Stimulated activated naive CD8-positive, alpha-beta T cell treated with anti-CD3 and anti-CD28 coated beads, Interleukin-15, amount 100 ng/mL, for 72 hours (primary cell): ENCODE data around the gene ADAM19.
A peak's percentile ranks its signal among the peaks of the same experiment; 100 is the strongest.

Experiments
- ATAC-seq: fragments of 150-1000 bp; cut with Tn5 transposase; 2 replicates; pipeline ENCODE4 v1.10.0; 2021; ENCODE audit warnings: mild to moderate bottlenecking, moderate library complexity
- DNase-seq, 2 donors: peaks; one replicate each; pipeline ENCODE4 v3.0.0; 2021 to 2022
- H3K27ac Mint-ChIP-seq, 2 donors: one replicate each; pipeline ENCODE4 v1.8.0; 2022; ENCODE audit warnings: mild to moderate bottlenecking in 2 of 2, mixed read lengths in 2 of 2, moderate library complexity in 2 of 2
- H3K27me3 Mint-ChIP-seq: one replicate; pipeline ENCODE4 v1.8.0; 2022; ENCODE audit warnings: mixed read lengths
- H3K4me1 Mint-ChIP-seq: one replicate; pipeline ENCODE4 v1.8.0; 2022; ENCODE audit warnings: mild to moderate bottlenecking, mixed read lengths
- H3K4me3 Mint-ChIP-seq, 2 donors: one replicate each; pipeline ENCODE4 v1.8.0; 2022; ENCODE audit warnings: mild to moderate bottlenecking in 2 of 2, mixed read lengths in 2 of 2, moderate library complexity in 1 of 2
- H3K9me3 Mint-ChIP-seq, 2 donors: one replicate each; pipeline ENCODE4 v1.8.0; 2022; ENCODE audit warnings: mixed read lengths in 2 of 2

Gene ADAM19, protein sequence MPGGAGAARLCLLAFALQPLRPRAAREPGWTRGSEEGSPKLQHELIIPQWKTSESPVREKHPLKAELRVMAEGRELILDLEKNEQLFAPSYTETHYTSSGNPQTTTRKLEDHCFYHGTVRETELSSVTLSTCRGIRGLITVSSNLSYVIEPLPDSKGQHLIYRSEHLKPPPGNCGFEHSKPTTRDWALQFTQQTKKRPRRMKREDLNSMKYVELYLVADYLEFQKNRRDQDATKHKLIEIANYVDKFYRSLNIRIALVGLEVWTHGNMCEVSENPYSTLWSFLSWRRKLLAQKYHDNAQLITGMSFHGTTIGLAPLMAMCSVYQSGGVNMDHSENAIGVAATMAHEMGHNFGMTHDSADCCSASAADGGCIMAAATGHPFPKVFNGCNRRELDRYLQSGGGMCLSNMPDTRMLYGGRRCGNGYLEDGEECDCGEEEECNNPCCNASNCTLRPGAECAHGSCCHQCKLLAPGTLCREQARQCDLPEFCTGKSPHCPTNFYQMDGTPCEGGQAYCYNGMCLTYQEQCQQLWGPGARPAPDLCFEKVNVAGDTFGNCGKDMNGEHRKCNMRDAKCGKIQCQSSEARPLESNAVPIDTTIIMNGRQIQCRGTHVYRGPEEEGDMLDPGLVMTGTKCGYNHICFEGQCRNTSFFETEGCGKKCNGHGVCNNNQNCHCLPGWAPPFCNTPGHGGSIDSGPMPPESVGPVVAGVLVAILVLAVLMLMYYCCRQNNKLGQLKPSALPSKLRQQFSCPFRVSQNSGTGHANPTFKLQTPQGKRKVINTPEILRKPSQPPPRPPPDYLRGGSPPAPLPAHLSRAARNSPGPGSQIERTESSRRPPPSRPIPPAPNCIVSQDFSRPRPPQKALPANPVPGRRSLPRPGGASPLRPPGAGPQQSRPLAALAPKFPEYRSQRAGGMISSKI

DNA sequence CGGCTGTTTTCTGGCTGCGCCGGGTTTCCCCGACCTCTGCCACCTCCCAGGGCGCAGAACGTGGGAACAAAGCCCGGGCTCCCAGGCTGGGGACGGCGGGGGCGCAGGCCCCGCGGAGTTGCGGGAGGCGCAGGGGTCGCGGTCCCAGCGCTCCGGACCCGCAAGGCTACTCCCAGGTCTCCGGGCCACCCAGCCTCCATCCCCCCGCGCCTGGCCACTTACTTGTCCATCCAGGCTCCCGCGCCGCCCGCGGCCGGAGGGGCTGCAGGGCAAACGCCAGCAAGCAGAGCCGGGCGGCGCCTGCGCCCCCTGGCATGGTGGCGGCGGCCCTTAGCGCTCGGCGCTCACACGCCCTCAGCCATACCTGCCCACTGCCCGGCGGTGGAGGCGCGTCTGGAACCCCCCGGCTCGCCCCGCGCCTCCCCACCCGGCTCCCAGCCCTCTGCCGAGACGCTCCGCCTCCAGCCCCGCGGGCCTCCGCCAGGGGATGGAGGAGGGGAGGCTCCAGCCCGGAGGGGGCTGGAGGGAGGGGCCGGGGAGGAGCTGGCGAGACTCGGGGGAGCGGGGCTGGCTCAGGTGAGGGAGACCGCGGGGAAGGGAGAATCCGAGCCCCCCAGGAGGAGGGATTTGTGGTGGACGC is at the start of gene ADAM19:
Gene ADAM19 (minus strand): TSS at position 395 of the 640 bp plus-strand sequence. CDS start 79 bp downstream, at position 316.
- H3K4me3 Mint-ChIP-seq = peak within 1 kb of the TSS; percentile 89 to 98
- H3K27ac Mint-ChIP-seq = peak within 1 kb of the TSS in 1 of 2 donors; percentile 75
- DNase-seq (peak; percentile 26 to 55), ATAC-seq (peak; percentile 84)
- H3K9me3 Mint-ChIP-seq = no peaks in the 10 kb centered on the region
- H3K4me1 Mint-ChIP-seq = peaks cover 41% of the 10 kb centered on the region
- H3K27me3 Mint-ChIP-seq = peaks cover 71% of the 10 kb centered on the region

DNA sequence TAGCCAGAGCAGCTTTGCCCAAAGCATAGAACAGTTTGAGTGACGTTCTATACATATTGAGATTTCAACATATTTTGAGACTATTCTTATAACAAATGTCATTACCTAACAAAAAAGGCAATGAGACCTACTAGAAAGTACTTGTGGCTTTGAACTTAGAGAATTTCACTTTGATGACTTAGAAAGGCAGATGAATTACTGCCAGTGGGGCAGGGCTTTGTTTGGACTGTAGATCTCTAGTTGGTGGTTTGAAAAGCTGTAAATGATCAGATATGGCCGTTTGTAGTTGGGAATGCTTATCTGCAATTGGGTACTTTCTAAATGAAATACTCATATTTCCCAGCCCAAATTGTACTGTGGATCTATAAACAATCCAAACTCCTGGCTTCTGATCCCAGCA is 48.6 kb upstream of the ADAM19 start:
- ATAC-seq (no peak), DNase-seq (no peak)
- peaks cover 28% of the 10 kb centered on the region for H3K27me3 Mint-ChIP-seq
- H3K27ac Mint-ChIP-seq = no peak overlapping the region
- H3K4me3 Mint-ChIP-seq = no peak overlapping the region
- peaks cover 0 to 10% of the 10 kb centered on the region in 2 donors for H3K9me3 Mint-ChIP-seq
- H3K4me1 Mint-ChIP-seq = no peaks in the 10 kb centered on the region

DNA sequence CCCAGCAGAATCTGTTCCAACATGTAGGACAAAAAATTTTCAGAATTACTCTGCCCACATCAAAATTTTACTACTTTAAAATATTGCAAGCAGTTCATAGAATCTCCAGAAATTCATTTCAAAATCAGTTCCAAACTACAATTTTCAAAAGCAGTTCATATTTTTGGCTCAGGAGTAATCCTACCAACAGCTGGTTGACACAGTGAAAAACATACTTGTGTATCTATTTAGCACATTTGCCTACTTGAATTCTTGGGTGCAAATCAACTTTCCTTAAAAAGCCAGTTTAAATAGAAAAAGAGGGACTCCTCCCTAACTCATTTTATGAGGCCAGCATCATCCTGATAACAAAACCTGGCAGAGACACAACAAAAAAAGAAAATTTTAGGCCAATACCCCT is 45.2 kb upstream of the ADAM19 start:
- Mint-ChIP-seq H3K4me3 (no peak overlapping the region), H3K9me3 (peaks cover 0 to 10% of the 10 kb centered on the region in 2 donors), H3K27me3 (peaks cover 37% of the 10 kb centered on the region), H3K4me1 (no peaks in the 10 kb centered on the region), H3K27ac (no peak overlapping the region)
- DNase-seq (no peak), ATAC-seq (no peak)

DNA sequence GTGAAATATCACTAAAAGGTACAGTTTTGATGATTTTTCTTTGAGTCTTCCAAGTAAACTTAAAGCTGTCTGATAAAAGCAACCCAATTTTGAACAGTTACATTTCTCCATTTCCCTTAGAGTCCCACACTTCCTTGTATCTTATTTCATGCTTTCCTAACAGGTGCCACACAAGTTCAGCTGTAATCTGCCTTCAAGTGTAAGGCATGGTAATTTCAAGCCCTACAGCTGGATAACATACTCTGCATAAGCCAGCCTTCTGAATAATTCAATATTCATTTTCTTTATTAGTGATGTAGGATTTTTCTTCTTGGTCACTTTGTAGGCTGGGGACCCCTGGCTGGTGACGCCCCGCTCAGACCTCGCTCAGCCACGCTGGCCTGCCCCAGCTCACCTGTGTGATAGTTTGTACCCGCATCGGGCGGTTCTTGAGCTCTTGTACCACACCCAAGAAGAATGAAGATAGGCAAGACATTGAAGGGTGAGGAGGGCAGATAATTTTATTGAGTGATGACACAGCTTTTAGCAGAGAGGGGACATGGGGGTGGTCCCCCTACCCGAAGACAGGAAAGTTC is 42.7 kb upstream of the ADAM19 start:
- DNase-seq (no peak), ATAC-seq (no peak)
- Mint-ChIP-seq H3K27ac (no peak overlapping the region), H3K4me3 (no peak overlapping the region), H3K27me3 (peaks cover 48% of the 10 kb centered on the region), H3K9me3 (peaks cover 0 to 10% of the 10 kb centered on the region in 2 donors), H3K4me1 (peaks cover 8% of the 10 kb centered on the region)

DNA sequence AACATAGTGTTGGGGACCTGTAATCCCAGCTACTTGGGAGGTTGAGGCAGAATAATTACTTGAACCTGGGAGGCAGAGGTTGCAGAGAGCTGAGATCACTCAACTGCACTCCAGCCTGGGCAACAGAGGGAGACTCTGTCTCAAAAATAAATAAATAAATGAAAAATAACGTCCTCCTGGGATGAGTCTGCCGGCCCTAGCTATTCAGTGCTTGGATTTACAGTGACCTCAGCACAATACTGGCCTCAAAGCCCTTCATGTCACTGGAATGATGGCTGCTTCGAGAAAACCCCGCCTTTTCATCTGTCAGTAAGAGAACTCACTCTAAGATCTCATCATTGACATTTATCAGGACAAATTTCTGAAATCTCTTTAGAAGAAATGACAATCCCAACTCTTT is 41.2 kb upstream of the ADAM19 start:
- peaks cover 9% of the 10 kb centered on the region for H3K4me1 Mint-ChIP-seq
- H3K9me3 Mint-ChIP-seq = peaks cover 0 to 4% of the 10 kb centered on the region in 2 donors
- peaks cover 40% of the 10 kb centered on the region for H3K27me3 Mint-ChIP-seq
- DNase-seq (no peak), ATAC-seq (no peak)
- H3K4me3 Mint-ChIP-seq = no peak overlapping the region
- H3K27ac Mint-ChIP-seq = no peak overlapping the region

DNA sequence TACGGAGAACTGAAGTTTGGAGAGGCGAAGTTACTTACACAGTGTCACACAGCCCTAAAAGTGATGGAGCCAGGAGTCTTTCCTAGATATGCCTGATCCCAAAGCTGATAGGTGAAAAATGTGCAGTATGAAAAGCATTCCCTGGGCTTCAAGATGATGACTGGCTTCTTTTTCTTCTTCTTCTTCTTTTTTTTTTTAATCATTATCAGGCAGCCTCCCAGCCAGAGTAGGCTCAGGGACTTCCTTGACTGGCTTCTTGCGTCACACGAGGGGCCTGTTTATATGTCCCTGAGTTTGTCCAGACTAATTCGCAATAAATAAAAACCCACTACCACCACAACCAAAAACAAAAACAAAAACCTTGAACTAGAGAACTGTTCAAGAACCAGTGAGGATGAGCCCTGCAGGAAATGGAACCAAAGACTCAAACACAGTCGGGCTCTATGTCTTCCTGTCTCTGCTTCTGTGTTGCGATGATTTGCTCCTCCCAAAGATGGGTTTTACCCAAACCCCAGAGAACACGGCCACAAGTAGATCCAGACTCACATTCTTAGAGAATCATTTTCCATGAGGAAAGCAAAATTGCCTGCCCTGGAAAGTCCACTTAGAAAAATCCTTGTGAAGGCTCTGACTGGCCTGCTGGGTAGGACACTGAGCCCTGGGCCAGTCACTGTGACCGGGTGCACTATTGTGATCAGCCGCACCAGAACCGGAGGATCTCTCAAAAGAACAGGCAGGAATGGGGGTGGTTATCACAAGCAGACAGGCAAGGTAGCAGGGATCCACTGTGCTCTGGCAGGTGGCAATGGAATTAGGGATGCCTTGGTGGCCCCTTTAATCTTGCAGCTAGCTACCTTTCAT is 38.0 kb upstream of the ADAM19 start:
- Mint-ChIP-seq H3K27me3 (peaks cover 30% of the 10 kb centered on the region), H3K27ac (peak overlapping the region in 1 of 2 donors; percentile 74), H3K4me1 (peaks cover 20% of the 10 kb centered on the region), H3K4me3 (peak overlapping the region in 1 of 2 donors; percentile 46), H3K9me3 (no peaks in the 10 kb centered on the region)
- ATAC-seq (no peak), DNase-seq (no peak)

DNA sequence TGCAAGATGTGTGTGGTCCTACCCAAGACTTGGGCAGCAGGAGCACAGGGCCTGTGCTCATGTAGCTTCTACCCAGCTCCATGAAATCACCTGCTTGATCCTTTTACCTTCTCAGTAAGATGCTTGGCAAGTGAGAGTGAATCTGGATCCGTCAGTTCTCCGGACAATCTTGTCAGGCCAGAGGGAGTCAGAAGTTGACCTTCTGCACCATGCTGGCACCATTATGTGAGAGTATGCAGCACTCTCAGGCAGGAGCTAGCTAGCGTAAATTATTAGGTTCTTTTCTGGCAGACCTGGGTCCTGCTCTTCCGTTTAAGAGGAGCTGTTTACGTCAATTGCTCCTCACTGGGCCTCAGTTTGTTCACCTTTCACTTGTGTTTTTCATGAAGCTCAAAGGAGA is 37.0 kb upstream of the ADAM19 start:
- no peak overlapping the region for H3K27ac Mint-ChIP-seq

DNA sequence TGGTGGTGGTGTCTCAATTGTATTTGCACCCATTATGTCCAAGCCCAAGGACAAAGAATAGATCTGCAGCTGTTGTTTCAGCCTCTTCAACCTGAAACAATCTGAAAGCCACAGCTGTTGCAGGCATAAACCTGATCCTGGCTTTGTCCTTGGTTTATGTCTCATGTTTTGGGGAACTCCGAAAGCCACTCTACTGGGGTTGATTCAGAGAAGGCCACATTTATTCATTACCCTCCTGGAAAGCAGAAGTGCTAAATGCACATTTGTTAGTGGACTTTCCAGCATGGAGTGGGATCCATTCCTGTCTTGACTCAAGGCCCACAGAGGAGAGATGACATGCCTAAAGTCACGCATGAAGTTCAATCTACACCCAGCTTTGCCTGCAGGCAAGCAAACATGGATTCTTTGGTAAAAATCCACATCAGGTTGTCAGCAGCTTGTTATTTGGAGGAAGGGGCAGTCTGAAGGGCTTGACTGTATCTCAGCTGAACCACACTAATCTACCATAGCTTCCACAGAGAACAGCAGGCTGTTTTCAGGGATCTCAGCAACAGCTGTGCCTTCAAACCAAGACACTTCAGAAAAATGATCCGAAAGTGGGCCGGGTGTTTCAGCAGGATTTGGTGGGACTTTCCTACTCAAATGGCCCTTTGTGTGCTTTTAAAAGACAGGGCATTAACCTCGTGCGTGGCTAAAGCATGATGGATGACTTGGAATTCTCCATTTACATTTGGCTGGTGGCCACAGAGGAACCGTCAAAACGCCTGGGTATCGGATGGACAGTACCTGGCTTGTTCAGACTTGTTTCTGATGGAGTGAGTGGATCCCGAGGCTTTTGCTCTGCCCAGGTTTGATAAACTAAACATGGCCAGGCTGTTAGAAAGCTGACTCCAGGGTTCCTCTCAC is 36.2 kb upstream of the ADAM19 start:
- DNase-seq = no peak
- Mint-ChIP-seq H3K9me3 (peaks cover 0 to 7% of the 10 kb centered on the region in 2 donors), H3K27ac (no peak overlapping the region), H3K4me1 (peaks cover 38% of the 10 kb centered on the region), H3K4me3 (no peak overlapping the region), H3K27me3 (peaks cover 26% of the 10 kb centered on the region)
- ATAC-seq = peak; percentile 33

More for the DNA sequence above, 37.0 kb upstream of the ADAM19 start:
- DNase-seq (no peak), ATAC-seq (no peak)
- H3K9me3 Mint-ChIP-seq = peaks cover 0 to 6% of the 10 kb centered on the region in 2 donors
- peaks cover 31% of the 10 kb centered on the region for H3K4me1 Mint-ChIP-seq
- H3K4me3 Mint-ChIP-seq = no peak overlapping the region
- H3K27me3 Mint-ChIP-seq = peaks cover 26% of the 10 kb centered on the region

DNA sequence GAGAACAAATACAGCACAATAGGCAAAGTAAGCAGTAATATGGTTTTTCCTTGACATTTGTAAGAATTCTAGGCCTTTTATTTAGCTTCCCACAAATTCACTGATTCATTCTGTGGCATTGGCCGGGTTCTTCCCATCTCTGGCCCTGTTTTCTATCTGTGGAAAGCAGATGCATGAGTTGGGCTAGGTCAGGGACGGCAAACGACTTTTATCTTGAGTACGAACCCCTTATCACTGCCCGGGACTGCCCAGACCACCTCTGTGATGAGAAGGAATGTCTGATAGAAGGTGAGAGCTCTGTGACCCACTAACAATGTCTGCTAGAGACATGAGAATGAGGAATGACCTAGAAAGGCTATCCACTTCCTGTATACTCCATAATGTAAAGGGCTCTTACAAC is 35.4 kb upstream of the ADAM19 start:
- H3K27me3 Mint-ChIP-seq = peaks cover 25% of the 10 kb centered on the region
- peak overlapping the region in 1 of 2 donors; percentile 50 for H3K27ac Mint-ChIP-seq
- H3K9me3 Mint-ChIP-seq = peaks cover 0 to 7% of the 10 kb centered on the region in 2 donors
- H3K4me1 Mint-ChIP-seq = peaks cover 44% of the 10 kb centered on the region
- no peak for ATAC-seq
- no peak for DNase-seq
- peak overlapping the region in 1 of 2 donors; percentile 2 for H3K4me3 Mint-ChIP-seq

DNA sequence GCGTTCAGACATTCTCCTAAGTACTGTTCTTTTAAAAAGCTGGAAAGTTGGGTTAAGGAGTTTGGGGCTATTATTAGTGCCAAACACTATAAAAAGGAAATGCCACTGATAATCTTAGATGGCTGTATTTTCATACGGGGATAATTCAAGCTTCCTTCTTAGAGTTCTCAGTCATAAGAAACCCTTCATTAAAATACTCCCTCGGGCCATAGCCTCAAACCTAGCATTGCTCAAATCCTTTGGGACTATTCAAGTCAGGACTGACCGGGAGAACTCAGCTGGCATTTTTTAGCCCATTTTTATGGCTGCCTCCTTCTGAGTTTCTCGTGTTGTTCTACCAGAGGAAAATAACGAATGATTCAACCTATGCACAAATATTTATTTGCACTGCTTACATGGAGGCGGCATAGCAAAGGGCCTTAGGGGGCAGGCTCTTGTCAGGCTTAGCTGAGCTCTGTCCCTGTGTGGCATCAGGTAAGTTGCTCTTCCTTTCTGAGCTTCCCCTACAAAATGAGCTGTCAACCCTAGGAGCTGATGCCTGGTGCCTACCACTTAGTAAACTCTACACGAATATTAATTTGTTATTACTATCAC is 33.5 kb upstream of the ADAM19 start:
- Mint-ChIP-seq H3K27ac (no peak overlapping the region), H3K4me1 (peaks cover 54% of the 10 kb centered on the region), H3K4me3 (no peak overlapping the region), H3K9me3 (peaks cover 0 to 7% of the 10 kb centered on the region in 2 donors), H3K27me3 (peaks cover 6% of the 10 kb centered on the region)
- no peak for DNase-seq
- ATAC-seq = no peak

DNA sequence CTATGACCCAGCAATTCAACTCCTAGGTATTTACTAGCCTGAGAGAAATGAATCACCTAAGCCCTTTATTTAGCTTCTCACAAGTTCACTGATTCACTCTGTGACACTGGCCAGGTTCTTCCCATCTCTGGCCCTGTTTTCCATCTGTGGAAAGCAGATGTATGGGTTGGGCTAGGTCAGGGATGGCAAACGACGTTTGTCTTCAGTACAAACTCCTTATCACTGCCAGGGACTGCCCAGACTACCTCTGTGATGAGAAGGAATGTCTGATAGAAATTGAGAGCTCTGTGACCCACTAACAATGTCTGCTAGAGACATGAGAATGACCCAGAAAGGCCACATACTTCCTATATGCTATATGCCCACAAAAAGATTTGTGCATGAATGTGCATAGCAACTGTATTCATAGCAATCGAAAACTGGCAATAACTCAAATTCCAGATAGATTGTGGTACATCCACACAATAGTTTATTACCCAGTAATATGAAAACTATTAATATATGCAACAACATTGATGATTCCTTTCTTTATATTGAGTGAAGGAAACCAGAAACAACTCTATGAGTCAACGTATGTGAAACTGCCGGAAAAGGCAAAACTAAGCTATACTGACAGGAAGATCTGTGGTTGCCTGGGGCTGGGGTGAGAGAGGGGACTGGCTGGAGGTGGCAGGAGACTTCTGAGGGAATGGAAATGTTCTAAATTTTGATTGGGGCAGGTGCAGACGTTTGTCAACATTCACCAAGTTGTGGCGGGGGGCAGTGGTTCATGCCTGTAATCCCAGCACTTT is 32.0 kb upstream of the ADAM19 start:
- ATAC-seq (peak; percentile 83), DNase-seq (peak; percentile 39 to 77)
- H3K9me3 Mint-ChIP-seq = peaks cover 2 to 7% of the 10 kb centered on the region in 2 donors
- no peaks in the 10 kb centered on the region for H3K27me3 Mint-ChIP-seq
- H3K4me3 Mint-ChIP-seq = peak overlapping the region; percentile 14 to 16
- H3K4me1 Mint-ChIP-seq = peaks cover 61% of the 10 kb centered on the region
- peak overlapping the region; percentile 5 to 16 for H3K27ac Mint-ChIP-seq

DNA sequence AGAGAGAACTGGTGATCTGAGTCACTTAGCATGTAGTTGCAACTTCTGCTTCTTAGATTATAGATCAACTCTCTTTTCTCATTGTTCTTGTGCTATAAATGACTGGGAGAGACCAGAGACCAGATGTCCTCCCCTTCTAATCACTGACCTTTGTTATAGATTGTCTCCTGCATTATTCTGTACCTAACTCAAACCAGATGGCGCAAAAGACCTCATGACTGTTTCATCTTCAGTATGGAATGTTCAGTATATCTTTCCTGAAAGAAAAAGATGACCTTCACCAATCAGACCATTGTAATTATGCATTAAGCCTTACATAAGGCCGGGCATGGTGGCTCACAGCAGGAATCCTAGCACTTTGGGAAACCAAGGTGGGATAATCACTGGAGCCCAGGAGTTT is 30.5 kb upstream of the ADAM19 start:
- no peak for DNase-seq
- Mint-ChIP-seq H3K4me1 (peaks cover 63% of the 10 kb centered on the region), H3K9me3 (peaks cover 5 to 7% of the 10 kb centered on the region in 2 donors), H3K4me3 (no peak overlapping the region), H3K27ac (no peak overlapping the region), H3K27me3 (no peaks in the 10 kb centered on the region)
- ATAC-seq = no peak
